RWPE2 (cell line): ENCODE results near the gene COL25A1.

Experiments
- ATAC-seq: fragments of 200-7000 bp; cut with Tn5 transposase; 3 replicates; pipeline ENCODE4 v1.9.1; 2021; ENCODE audit warnings: low read depth
- DNase-seq: peaks from one replicate; pipeline ENCODE4 v3.0.0-alpha.2; 2020; ENCODE audit warnings: low spot score
- H3K27ac ChIP-seq: fragments of 450-650 bp; 2 replicates; pipeline ENCODE4 v1.5.1; 2017; ENCODE audit warnings: mild to moderate bottlenecking; ENCODE audit not compliant: poor library complexity, severe bottlenecking
- H3K27me3 ChIP-seq: fragments of 250-450 bp; sonication (Bioruptor Pico); 2 replicates; pipeline ENCODE4 v1.5.1; 2021; ENCODE audit warnings: mild to moderate bottlenecking, moderate library complexity; ENCODE audit not compliant: insufficient read depth, poor library complexity, severe bottlenecking
- H3K36me3 ChIP-seq: fragments of 250-450 bp; sonication (Bioruptor Pico); 2 replicates; pipeline ENCODE4 v1.5.1; 2020; ENCODE audit warnings: low read depth, mild to moderate bottlenecking, moderate library complexity
- H3K4me1 ChIP-seq: fragments of 250-450 bp; sonication (Bioruptor Pico); 2 replicates; pipeline ENCODE4 v1.5.1; 2021; ENCODE audit warnings: mild to moderate bottlenecking, moderate library complexity; ENCODE audit not compliant: insufficient read depth, poor library complexity, severe bottlenecking
- H3K4me3 ChIP-seq: fragments of 250-450 bp; sonication (Bioruptor Pico); 2 replicates; pipeline ENCODE4 v1.5.1; 2021; ENCODE audit warnings: mild to moderate bottlenecking, moderate library complexity; ENCODE audit not compliant: severe bottlenecking
- H3K9me3 ChIP-seq: fragments of 250-450 bp; sonication (Bioruptor Pico); 2 replicates; pipeline ENCODE4 v1.5.1; 2021; ENCODE audit warnings: mild to moderate bottlenecking, moderate library complexity; ENCODE audit not compliant: severe bottlenecking
- TF ChIP-seq, protein P1 (sequence below): fragments of 450-650 bp; IDR thresholded peaks from one replicate; pipeline ENCODE4 v1.5.1; 2017; ENCODE audit warnings: mild to moderate bottlenecking, moderate library complexity; ENCODE audit not compliant: poor library complexity, severe bottlenecking

The COL25A1 gene

DNA sequence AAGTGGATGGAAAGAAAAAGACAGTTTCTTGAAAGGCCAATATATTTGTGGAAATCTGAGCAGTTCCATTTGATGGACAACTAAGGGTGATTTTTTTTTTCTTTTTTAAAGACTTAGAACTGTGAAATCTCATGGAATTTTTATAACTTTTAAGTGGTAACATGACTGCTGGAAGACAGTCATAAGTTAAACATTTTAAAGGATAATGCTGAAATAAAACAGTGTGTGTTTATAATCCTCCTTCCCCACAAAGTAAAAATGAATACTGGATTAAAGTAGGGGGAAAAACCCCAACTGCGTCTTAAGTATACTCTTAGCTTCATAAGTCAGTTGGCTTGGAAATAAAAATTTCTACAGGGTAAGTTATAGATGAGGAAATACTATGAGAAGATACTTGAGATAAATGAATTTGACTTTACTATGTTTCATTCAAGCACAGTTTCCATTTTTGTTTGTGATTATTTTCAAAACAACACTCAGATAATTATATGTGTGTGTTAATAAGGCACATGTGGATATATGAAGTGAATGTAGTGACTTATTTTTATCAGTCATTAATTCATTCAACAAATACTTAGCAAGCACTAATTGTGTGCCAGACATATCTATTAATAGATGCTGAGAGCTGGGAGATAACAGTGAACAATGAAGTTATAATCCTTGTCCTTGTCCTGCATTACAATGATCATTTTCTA lies 410.4 kb downstream of the COL25A1 start:
- TF ChIP-seq, protein P1, sequence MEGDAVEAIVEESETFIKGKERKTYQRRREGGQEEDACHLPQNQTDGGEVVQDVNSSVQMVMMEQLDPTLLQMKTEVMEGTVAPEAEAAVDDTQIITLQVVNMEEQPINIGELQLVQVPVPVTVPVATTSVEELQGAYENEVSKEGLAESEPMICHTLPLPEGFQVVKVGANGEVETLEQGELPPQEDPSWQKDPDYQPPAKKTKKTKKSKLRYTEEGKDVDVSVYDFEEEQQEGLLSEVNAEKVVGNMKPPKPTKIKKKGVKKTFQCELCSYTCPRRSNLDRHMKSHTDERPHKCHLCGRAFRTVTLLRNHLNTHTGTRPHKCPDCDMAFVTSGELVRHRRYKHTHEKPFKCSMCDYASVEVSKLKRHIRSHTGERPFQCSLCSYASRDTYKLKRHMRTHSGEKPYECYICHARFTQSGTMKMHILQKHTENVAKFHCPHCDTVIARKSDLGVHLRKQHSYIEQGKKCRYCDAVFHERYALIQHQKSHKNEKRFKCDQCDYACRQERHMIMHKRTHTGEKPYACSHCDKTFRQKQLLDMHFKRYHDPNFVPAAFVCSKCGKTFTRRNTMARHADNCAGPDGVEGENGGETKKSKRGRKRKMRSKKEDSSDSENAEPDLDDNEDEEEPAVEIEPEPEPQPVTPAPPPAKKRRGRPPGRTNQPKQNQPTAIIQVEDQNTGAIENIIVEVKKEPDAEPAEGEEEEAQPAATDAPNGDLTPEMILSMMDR = no peak
- no peaks in the 10 kb centered on the region for H3K4me1 ChIP-seq
- no peak for ATAC-seq

DNA sequence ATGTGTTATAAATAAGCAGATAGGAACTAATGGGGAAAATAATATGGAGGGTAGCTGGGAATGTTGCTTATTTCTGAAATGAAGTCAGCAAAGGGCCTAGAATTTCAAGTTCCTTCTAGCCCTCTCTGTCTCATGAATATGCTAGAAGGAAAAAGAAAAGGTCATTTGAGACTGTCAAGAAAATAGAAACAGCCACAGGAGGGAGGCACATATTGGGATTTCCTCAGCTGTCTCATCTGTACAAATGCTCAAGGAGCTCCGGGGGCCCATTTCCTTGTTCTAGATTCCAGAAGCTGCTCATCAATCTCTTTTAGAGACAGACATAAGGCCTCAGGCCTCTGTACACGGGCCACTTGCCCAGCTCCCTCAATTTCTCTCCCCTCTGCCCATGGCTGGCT lies 412.0 kb downstream of the COL25A1 start:
- H3K36me3 ChIP-seq = no peaks in the 10 kb centered on the region
- no peaks in the 10 kb centered on the region for H3K9me3 ChIP-seq
- H3K4me1 ChIP-seq = no peaks in the 10 kb centered on the region
- no peak for DNase-seq
- H3K27ac ChIP-seq = no peak overlapping the region
- H3K27me3 ChIP-seq = no peaks in the 10 kb centered on the region
- no peak overlapping the region for H3K4me3 ChIP-seq
- no peak for ATAC-seq
- TF ChIP-seq, protein P1 = no peak

More for the DNA sequence above, 410.4 kb downstream of the COL25A1 start:
- DNase-seq = no peak
- Histone ChIP-seq H3K27me3 (no peaks in the 10 kb centered on the region), H3K4me3 (no peak overlapping the region), H3K27ac (no peak overlapping the region), H3K9me3 (no peaks in the 10 kb centered on the region), H3K36me3 (no peaks in the 10 kb centered on the region)

DNA sequence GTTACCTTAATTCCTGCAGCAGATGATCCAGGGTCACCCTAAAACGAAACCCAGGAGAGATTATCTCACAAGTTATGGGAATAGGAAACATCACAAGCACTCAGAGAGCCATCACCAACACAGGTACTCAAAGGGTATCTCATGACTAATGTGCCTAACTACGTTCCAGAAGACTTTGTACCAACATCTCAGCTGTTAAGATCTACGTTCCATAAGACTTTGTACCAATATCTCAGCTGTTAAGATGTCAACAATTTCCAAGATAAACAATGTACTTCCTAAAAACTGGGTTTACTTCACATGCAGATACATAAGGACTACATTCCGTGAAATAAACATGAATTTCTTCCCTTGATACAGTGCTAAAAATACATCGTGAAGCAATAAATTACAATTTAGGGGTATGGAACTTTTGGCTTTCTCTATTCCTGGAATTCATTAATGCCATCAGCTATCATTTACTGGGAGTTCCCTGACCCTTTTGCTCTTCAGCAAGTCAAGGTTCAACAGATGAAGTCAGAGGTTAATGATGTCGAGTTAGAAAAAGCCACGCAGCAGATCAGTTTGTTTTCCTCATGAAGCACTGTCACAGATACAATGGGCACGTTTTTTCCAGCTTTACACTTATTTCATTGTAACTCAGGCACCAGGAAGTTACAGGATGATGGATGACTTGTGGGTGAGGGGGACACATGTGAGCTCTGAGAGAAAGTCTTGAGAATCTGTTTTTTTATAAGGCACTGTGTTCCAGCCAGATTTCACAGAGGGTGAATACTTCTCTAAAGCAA lies 412.6 kb downstream of the COL25A1 start:
- Histone ChIP-seq H3K9me3 (no peaks in the 10 kb centered on the region), H3K27me3 (no peaks in the 10 kb centered on the region), H3K4me1 (no peaks in the 10 kb centered on the region), H3K36me3 (no peaks in the 10 kb centered on the region), H3K4me3 (no peak overlapping the region), H3K27ac (no peak overlapping the region)
- TF ChIP-seq, protein P1 = no peak
- DNase-seq (no peak), ATAC-seq (no peak)

DNA sequence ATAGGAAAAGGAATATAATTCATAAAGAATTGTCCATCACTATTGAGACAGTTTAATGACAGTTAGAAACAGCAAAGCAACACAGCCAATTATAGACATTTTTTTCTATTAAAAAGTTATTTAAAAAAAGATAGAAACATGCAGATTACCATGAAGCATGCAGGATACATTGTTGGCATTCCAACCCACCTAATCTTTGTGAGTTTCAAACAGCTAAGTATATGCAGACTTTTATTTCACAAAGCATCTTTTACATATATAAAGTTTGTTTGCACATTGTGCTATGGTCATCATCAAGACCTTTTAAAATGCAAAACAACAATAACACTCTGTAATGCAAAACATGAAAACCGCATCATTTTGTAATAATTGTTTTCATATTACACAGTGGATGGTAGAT lies 413.7 kb downstream of the COL25A1 start:
- Histone ChIP-seq H3K27ac (no peak overlapping the region), H3K4me3 (no peak overlapping the region), H3K4me1 (no peaks in the 10 kb centered on the region), H3K36me3 (no peaks in the 10 kb centered on the region), H3K9me3 (no peaks in the 10 kb centered on the region), H3K27me3 (no peaks in the 10 kb centered on the region)
- TF ChIP-seq, protein P1 = no peak
- DNase-seq (no peak), ATAC-seq (no peak)

DNA sequence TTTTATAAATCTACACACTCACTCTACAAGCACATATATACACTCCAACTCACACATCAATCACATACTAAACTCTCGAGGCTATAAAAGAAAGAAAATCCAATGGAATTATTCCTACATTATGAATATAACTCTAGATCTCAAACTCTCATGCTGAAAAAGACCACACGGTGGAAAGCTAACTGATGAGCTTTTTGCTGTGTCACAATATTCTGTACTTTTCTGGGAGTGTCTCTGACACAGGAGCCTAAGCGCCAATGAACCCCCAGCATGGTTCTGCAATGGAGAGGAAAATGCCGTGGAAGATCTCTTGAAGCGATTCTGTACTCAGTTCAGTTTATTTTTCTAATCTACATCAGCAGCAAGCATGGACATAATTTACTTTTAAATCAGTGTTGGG lies 415.4 kb downstream of the COL25A1 start:
- Histone ChIP-seq H3K4me1 (no peaks in the 10 kb centered on the region), H3K27ac (no peak overlapping the region), H3K27me3 (no peaks in the 10 kb centered on the region), H3K4me3 (no peak overlapping the region), H3K36me3 (no peaks in the 10 kb centered on the region), H3K9me3 (no peaks in the 10 kb centered on the region)
- DNase-seq (no peak), ATAC-seq (no peak)
- TF ChIP-seq, protein P1 = no peak
